ENCODE data around the gene TLE1. TPM values are rescaled to one million over a fixed set of nuclear protein-coding genes. Genes with fewer than 3 reads are reported as not detected.

Gene TLE1
- total RNA-seq, 1 experiment from 2014 or later: 49.0 TPM

GRCh38 chr9:81565144-81565543 lies 124.2 kb downstream of the TLE1 start:
- intact Hi-C loops (cut with micrococcal nuclease): no loop called here
- Histone ChIP-seq H2AFZ (ENCODE audit: low read length) (no peak overlapping the region), H3F3A (ENCODE audit: low read length, unreplicated experiment) (no peaks in the 10 kb centered on the region), H3K4me3 (ENCODE audit: low read length) (no peak overlapping the region), H3K79me2 (ENCODE audit: low read length) (no peaks in the 10 kb centered on the region), H3K9ac (ENCODE audit: low read length) (no peak overlapping the region), H3K9me2 (replicated peaks; ENCODE audit: low read length) (no peaks in the 10 kb centered on the region), H3K9me3 (ENCODE audit: low read length) (no peaks in the 10 kb centered on the region), H3K27ac (ENCODE audit: low read length) (no peak overlapping the region), H3K4me2 (ENCODE audit: low read length) (no peak overlapping the region), H3K27me3 (ENCODE audit: low read length) (no peaks in the 10 kb centered on the region), H4K20me1 (ENCODE audit: low read length) (no peaks in the 10 kb centered on the region), H3K36me3 (ENCODE audit: low read depth, low read length) (no peaks in the 10 kb centered on the region), H3K4me1 (ENCODE audit: insufficient read depth, low read length) (peaks cover 22% of the 10 kb centered on the region)
- no TSS peak for BruUV-seq (replicated peaks)
- ChIA-PET CTCF (no interaction called here), POLR2A (ENCODE audit: unreplicated experiment) (interaction anchor here (0.5 kb wide), 1 partner anchor 18 kb away, joined by 7 read pairs; no protein-coding TSS in a partner anchor)
- DNase-seq (no peak), ATAC-seq (no peak)
- no peak for TF ChIP-seq EZH2 (IDR thresholded peaks at IDR 0.05; ENCODE audit: low read length, unreplicated experiment)
- TF ChIP-seq CTCF (conservative IDR thresholded peaks at IDR 0.05; ENCODE audit: low read depth, low read length): no peak
- no peak for TF ChIP-seq EZH2phosphoT487 (IDR thresholded peaks at IDR 0.05; ENCODE audit: borderline replicate concordance, low read length)

- ChIA-PET CTCF (no interaction called here), POLR2A (ENCODE audit: unreplicated experiment) (interaction anchor here (0.5 kb wide), 1 partner anchor 19 kb away, joined by 7 read pairs; no protein-coding TSS in a partner anchor)
- no peak overlapping the region for H3K9ac ChIP-seq (ENCODE audit: low read length)
- DNase-seq (no peak), ATAC-seq (no peak)
- BruUV-seq (replicated peaks): no TSS peak
- H3K79me2 ChIP-seq (ENCODE audit: low read length): no peaks in the 10 kb centered on the region
- H3K4me3 ChIP-seq (ENCODE audit: low read length): no peak overlapping the region
- no peaks in the 10 kb centered on the region for H3K9me3 ChIP-seq (ENCODE audit: low read length)
- peaks cover 28% of the 10 kb centered on the region for H3K4me1 ChIP-seq (ENCODE audit: insufficient read depth, low read length)
- no peak overlapping the region for H2AFZ ChIP-seq (ENCODE audit: low read length)
- intact Hi-C loops (cut with micrococcal nuclease): no loop called here
- TF ChIP-seq EZH2 (IDR thresholded peaks at IDR 0.05; ENCODE audit: low read length, unreplicated experiment) (no peak), EZH2phosphoT487 (IDR thresholded peaks at IDR 0.05; ENCODE audit: borderline replicate concordance, low read length) (no peak), CTCF (conservative IDR thresholded peaks at IDR 0.05; ENCODE audit: low read depth, low read length) (no peak)
- H3K36me3 ChIP-seq (ENCODE audit: low read depth, low read length): no peaks in the 10 kb centered on the region
- no peak overlapping the region for H3K4me2 ChIP-seq (ENCODE audit: low read length)
- no peaks in the 10 kb centered on the region for H4K20me1 ChIP-seq (ENCODE audit: low read length)
- no peaks in the 10 kb centered on the region for H3K27me3 ChIP-seq (ENCODE audit: low read length)
- H3F3A ChIP-seq (ENCODE audit: low read length, unreplicated experiment): no peaks in the 10 kb centered on the region
- no peak overlapping the region for H3K27ac ChIP-seq (ENCODE audit: low read length)
- no peaks in the 10 kb centered on the region for H3K9me2 ChIP-seq (replicated peaks; ENCODE audit: low read length)
These were observed 124.7 kb downstream of the TLE1 start for GRCh38 chr9:81564632-81565031.

- ATAC-seq: no peak
- H3K27me3 ChIP-seq (ENCODE audit: low read length): no peaks in the 10 kb centered on the region
- ChIA-PET CTCF (no interaction called here), POLR2A (ENCODE audit: unreplicated experiment) (no interaction called here)
- H2AFZ ChIP-seq (ENCODE audit: low read length): no peak overlapping the region
- no peak overlapping the region for H3K4me3 ChIP-seq (ENCODE audit: low read length)
- no TSS peak for BruUV-seq (replicated peaks)
- no peaks in the 10 kb centered on the region for H3K79me2 ChIP-seq (ENCODE audit: low read length)
- H3K27ac ChIP-seq (ENCODE audit: low read length): no peak overlapping the region
- peaks cover 36% of the 10 kb centered on the region for H3K4me1 ChIP-seq (ENCODE audit: insufficient read depth, low read length)
- no peaks in the 10 kb centered on the region for H3F3A ChIP-seq (ENCODE audit: low read length, unreplicated experiment)
- H3K36me3 ChIP-seq (ENCODE audit: low read depth, low read length): no peaks in the 10 kb centered on the region
- no peaks in the 10 kb centered on the region for H3K9me3 ChIP-seq (ENCODE audit: low read length)
- no peak for TF ChIP-seq EZH2 (IDR thresholded peaks at IDR 0.05; ENCODE audit: low read length, unreplicated experiment)
- no peak for TF ChIP-seq EZH2phosphoT487 (IDR thresholded peaks at IDR 0.05; ENCODE audit: borderline replicate concordance, low read length)
- no peak for TF ChIP-seq CTCF (conservative IDR thresholded peaks at IDR 0.05; ENCODE audit: low read depth, low read length)
- H3K4me2 ChIP-seq (ENCODE audit: low read length): no peak overlapping the region
- no peak for DNase-seq
- H3K9me2 ChIP-seq (replicated peaks; ENCODE audit: low read length): no peaks in the 10 kb centered on the region
- no peak overlapping the region for H3K9ac ChIP-seq (ENCODE audit: low read length)
- intact Hi-C loops (cut with micrococcal nuclease): no loop called here
- H4K20me1 ChIP-seq (ENCODE audit: low read length): no peaks in the 10 kb centered on the region
These were observed 125.6 kb downstream of the TLE1 start for GRCh38 chr9:81563739-81564138.

All from PC-3 (cell line).